Epidermal melanocyte (primary cell): Measurements from ENCODE around the gene RPEL1.
"Not testable (repeated sequence)": the region's sequence is repeated elsewhere in the genome, so short reads cannot be mapped to it uniquely, and the experiment has no call there.

ENCODE experiments used
- DNase-seq: peaks from one replicate; pipeline ENCODE4 v3.0.0; 2011; ENCODE audit warnings: low spot score; ENCODE audit not compliant: insufficient read length

The RPEL1 gene

GRCh38 chr10:103245587-103245986, at the start of gene RPEL1:
Gene RPEL1, plus strand, starts transcription at chr10:103245887. Its CDS starts 110 bp downstream, at chr10:103245997.
- not testable (repeated sequence) for DNase-seq

DNA sequence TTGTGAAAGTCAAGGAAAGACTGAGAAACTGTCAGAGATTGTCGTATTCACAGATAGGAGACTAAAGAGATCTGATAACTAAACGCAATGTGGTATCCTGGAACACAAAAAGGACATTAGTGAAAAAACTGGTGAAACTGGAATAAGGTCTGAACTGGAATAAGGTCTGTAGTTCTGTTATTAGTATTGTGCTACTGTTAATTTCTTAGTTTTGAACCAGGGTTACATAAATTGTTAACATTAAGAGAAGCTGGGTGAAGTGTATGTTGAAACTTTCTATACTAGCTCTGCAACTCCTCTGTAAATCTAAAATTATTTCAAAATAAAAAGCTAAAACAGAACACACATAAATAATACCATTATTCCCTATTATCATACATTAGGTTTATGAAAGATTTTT, 49.2 kb upstream of the RPEL1 start:
- no peak for DNase-seq

DNA sequence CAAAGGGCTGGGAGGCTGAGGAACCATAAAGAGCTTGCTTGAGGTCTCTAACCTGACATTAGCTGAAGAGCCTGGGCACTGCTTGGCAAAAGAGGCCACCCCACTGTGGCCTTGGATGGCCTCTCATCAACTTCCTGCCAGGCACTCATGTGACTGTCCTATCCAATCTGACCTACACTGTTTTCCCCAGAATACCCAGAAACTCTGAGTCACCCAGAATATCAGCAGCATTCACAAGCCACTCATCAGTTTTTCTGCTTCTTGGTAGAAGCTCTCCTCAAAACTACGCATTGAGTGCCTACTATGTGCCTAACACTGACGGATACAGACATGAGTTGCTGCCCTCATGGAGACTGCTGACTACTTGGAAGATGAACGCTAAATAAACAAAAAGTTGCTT, 48.5 kb upstream of the RPEL1 start:
- DNase-seq, result peak; percentile 52

- DNase-seq, result no peak
Measured at GRCh38 chr10:103197903-103198302, 47.8 kb upstream of the RPEL1 start.

DNA sequence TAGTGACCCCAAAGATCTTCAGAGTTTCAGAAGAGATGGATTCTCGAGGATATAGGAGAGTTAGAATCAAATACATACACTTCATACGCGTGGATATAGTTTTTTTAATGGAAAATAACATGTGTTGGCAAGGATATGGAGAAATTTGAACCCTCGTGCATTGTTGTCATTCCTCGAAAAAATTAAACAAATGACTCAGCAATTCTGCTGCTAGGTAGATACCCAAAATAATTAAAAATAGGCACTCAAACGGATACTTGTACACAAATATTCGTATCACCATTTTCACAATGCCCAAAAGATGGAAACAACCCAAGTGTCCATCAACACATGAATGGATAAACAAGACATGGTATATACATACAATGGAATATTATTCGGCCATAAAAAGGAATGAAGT, 47.0 kb upstream of the RPEL1 start:
- no peak for DNase-seq

- DNase-seq, result no peak
Measured at GRCh38 chr10:103199488-103199887, 46.2 kb upstream of the RPEL1 start.

DNA sequence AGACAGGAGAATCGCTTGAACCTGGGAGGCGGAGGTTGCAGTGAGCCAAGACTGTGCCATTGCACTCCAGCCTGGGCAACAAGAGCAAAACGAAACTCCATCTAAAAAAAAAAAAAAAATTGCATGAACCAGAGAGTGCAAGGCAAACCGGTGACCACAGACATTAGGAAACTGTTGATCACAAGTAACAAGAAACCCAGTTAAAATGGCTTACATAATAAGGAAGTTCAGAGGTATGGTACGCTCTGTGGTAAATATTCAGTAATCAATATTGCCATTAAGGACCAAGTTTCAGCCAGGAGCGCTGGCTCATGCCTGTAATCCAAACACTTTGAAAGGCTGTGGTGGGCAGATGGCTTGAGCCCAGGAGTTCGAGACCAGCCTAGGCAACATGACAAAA, 43.4 kb upstream of the RPEL1 start:
- no peak for DNase-seq

DNA sequence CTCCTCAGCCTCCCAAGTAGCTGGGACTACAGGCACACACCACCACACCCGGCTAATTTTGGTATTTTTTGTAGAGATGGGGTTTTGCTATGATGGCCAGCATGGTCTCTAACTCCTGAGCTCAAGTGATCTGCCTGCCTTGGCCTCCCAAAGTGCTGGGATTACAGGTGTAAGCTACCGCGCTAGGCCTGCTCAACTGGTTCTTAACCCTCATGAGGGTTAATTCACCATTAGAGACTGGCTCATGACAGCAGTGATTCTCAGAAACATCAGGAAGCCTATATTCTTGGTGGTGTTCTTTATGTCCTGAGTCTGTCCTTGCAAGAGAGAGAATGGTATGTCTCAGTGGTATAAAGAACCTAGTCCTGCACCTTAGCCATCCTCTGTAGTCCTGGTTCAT, 42.2 kb upstream of the RPEL1 start:
- DNase-seq, result no peak

DNA sequence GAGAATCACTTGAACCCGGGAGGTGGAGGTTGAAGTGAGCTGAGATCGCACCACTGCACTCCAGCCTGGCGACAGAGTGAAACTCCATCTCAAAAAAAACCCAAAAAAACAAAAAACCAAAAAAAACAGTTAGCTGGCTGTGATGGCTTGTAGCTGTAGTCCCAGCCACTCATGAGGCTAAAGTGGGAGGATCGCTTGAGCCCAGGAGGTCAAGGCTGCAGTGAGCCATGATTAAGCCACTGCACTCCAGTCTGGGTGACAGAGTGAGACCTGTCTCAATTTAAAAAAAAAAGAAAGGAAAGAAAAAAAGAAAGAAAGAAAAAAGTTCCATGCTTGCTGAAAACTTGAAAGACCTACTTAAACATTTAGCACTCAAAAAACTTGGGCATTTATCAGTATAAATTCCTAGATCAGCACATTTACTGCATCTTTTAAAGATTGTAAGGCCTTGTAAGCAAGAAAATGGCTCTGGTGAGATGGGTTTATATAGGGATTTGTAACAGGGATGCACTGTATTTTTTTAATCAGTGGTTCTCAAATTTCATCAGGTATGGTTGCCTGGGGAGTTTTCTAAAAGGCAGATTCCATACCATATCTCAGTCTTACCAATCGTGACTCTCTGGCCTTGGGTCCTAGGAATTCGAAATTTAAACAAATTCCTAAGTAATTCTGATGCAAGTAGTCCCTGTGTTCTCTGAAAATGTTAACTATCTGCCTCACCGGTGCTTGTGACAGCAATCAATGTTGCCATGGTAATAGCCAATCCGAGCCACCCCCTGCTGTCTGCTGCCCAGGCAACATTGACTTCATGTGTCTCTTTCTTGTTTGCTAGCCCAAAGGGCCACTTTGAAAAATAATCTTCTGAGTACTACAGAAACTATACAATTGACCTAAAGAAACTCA, 41.1 kb upstream of the RPEL1 start:
- no peak for DNase-seq

GRCh38 chr10:103205401-103205800, 40.3 kb upstream of the RPEL1 start:
- DNase-seq, result not testable (repeated sequence)

- not testable (repeated sequence) for DNase-seq
Measured at GRCh38 chr10:103206715-103207114, 39.0 kb upstream of the RPEL1 start.

GRCh38 chr10:103207141-103207540, 38.5 kb upstream of the RPEL1 start:
- no peak for DNase-seq

DNA sequence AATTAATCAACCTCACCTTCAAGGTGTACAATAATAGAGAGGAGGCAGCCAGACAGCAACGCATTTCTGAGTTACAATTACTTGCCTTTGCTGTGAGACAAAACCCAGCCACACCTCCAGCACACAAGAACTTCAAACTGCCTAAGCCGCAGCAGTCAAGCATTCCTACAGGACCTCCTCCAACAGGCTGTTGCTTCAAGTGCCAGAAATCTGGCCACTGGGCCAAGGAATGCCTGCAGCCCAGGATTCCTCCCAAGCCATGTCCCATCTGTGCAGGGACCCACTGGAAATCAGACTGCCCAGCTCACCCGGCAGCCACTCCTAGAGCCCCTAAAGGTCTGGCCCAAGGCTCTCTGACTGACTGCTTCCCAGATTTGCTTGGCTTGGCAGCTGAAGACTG, 38.0 kb upstream of the RPEL1 start:
- not testable (repeated sequence) for DNase-seq

DNA sequence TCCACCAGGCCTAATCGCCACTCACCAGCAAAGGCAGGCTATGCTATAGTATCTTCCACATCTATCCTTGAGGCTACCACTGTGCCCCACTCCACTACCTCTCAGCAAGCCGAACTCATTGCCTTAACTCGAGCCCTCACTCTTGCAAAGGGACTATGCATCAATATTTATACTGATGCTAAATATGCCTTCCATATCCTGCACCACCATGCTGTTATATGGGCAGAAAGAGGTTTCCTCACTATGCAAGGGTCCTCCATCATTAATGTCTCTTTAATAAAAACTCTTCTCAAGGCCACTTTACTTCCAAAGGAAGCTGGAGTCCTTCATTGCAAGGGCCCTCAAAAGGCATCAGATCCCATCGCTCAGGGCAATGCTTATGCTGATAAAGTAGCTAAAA, 35.4 kb upstream of the RPEL1 start:
- not testable (repeated sequence) for DNase-seq

- DNase-seq, result no peak
Measured at GRCh38 chr10:103215601-103216000, 30.1 kb upstream of the RPEL1 start.

- not testable (repeated sequence) for DNase-seq
Measured at GRCh38 chr10:103216362-103216761, 29.3 kb upstream of the RPEL1 start.

DNA sequence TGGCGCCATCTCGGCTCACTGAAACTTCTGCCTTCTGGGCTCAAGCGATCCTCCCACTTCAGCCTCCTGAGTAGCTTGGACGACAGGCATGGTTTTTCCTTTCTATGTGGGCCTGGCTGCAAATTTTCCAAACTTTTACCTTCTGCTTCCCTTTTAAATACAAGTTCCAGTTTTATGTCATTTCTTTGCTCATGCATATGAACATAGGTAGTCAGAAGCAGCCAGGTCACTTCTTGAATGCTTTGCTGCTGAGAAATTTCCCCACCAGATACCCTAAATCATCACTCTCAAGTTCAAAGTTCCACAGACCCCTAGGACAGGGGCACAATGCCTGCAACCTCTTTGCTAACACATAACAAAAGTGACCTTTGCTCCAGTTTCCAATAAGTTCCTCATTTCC, 21.6 kb upstream of the RPEL1 start:
- DNase-seq, result no peak

DNA sequence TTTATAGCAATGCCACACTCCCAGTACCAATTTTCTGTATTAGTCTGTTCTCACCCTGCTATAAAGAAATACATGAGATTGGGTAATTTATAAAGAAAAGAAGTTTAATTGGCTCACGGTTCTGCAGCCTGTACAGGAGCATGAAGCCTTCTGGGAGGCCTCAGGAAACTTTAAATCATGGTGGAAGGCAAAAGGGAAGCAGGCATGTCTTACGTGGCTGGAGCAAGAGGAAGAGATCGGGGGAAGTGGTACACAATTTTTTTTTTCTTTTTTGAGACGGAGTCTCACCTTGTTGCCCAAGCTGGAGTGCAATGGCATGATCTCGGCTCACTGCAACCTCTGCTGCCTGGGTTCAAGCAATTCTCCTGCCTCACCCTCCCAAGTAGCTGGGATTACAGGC, 21.0 kb upstream of the RPEL1 start:
- not testable (repeated sequence) for DNase-seq

- DNase-seq, result no peak
Measured at GRCh38 chr10:103225939-103226338, 19.7 kb upstream of the RPEL1 start.

- DNase-seq, result no peak
Measured at GRCh38 chr10:103227416-103227815, 18.3 kb upstream of the RPEL1 start.

GRCh38 chr10:103231047-103231551, 14.6 kb upstream of the RPEL1 start:
- peak; percentile 37 for DNase-seq

- DNase-seq, result no peak
Measured at GRCh38 chr10:103232131-103232673, 13.5 kb upstream of the RPEL1 start.
